Erythroblast (primary cell): ENCODE measurements around the gene SERBP1.

Experiments
- DNase-seq, 2 experiments: peaks; one replicate each; lab custom pipeline; 2025; lab: John Stamatoyannopoulos, UW
- GATA1 ChIP-seq: IDR thresholded peaks from 2 replicates; pipeline ENCODE4 v1.6.1; 2011; ENCODE audit warnings: low read depth, mild to moderate bottlenecking, control low read depth, low read length, moderate library complexity
- POLR2A ChIP-seq: IDR thresholded peaks from 2 replicates; pipeline ENCODE4 v1.6.1; 2011; ENCODE audit warnings: mild to moderate bottlenecking, low read length

SERBP1 gene

GRCh38 chr1:67430358-67431155 is at the start of gene SERBP1:
TSS of gene SERBP1 (minus strand) at chr1:67430402. CDS start at chr1:67430300, 102 bp downstream.
- TF ChIP-seq POLR2A, result peak; percentile 92
- no peak for TF ChIP-seq GATA1
- peak; percentile 97 for DNase-seq

GRCh38 chr1:67479146-67479891 is 49.1 kb upstream of the SERBP1 start:
- DNase-seq, result peak; percentile 46 to 67

GRCh38 chr1:67476906-67477305 is 46.7 kb upstream of the SERBP1 start:
- no peak for DNase-seq

More at GRCh38 chr1:67479146-67479891, 49.1 kb upstream of the SERBP1 start:
- TF ChIP-seq GATA1 (no peak), POLR2A (no peak)

GRCh38 chr1:67476006-67476482 is 45.8 kb upstream of the SERBP1 start:
- no peak for TF ChIP-seq GATA1
- TF ChIP-seq POLR2A, result no peak
- DNase-seq, result no peak

More at GRCh38 chr1:67476906-67477305, 46.7 kb upstream of the SERBP1 start:
- TF ChIP-seq POLR2A (no peak), GATA1 (no peak)

- no peak for DNase-seq
- no peak for TF ChIP-seq GATA1
- TF ChIP-seq POLR2A, result no peak
Observed at GRCh38 chr1:67472056-67472455, 41.9 kb upstream of the SERBP1 start.

- TF ChIP-seq GATA1, result no peak
- no peak for TF ChIP-seq POLR2A
- no peak for DNase-seq
Observed at GRCh38 chr1:67469431-67469830, 39.2 kb upstream of the SERBP1 start.

- no peak for TF ChIP-seq POLR2A
- TF ChIP-seq GATA1, result no peak
- no peak for DNase-seq
Observed at GRCh38 chr1:67468066-67468718, 38.0 kb upstream of the SERBP1 start.

- TF ChIP-seq GATA1, result no peak
- TF ChIP-seq POLR2A, result no peak
- DNase-seq, result no peak
Observed at GRCh38 chr1:67465375-67465774, 35.2 kb upstream of the SERBP1 start.

GRCh38 chr1:67464746-67465145 is 34.5 kb upstream of the SERBP1 start:
- TF ChIP-seq GATA1, result no peak
- no peak for TF ChIP-seq POLR2A
- no peak for DNase-seq

- TF ChIP-seq GATA1 (no peak), POLR2A (no peak)
- no peak for DNase-seq
Observed at GRCh38 chr1:67464058-67464457, 33.9 kb upstream of the SERBP1 start.

GRCh38 chr1:67463298-67463955 is 33.2 kb upstream of the SERBP1 start:
- DNase-seq, result no peak
- TF ChIP-seq POLR2A, result no peak
- no peak for TF ChIP-seq GATA1

- DNase-seq, result no peak
Observed at GRCh38 chr1:67460676-67461500, 30.7 kb upstream of the SERBP1 start.

GRCh38 chr1:67459068-67459467 is 28.9 kb upstream of the SERBP1 start:
- TF ChIP-seq GATA1 (no peak), POLR2A (no peak)
- DNase-seq, result no peak

More at GRCh38 chr1:67460676-67461500, 30.7 kb upstream of the SERBP1 start:
- no peak for TF ChIP-seq GATA1
- no peak for TF ChIP-seq POLR2A
